ENCODE measurements around the gene ADCK1. TPM values are rescaled to one million over a fixed set of nuclear protein-coding genes. Genes with fewer than 3 reads are reported as not detected.
A peak's percentile ranks its signal among the peaks of the same experiment; 100 is the strongest.
"Not testable (repeated sequence)": the region's sequence is repeated elsewhere in the genome, so short reads cannot be mapped to it uniquely, and the experiment has no call there.

The ADCK1 gene
- total and polyA plus RNA-seq, 2 experiments from 2014 or later = 4.7 to 6.6 TPM

DNA sequence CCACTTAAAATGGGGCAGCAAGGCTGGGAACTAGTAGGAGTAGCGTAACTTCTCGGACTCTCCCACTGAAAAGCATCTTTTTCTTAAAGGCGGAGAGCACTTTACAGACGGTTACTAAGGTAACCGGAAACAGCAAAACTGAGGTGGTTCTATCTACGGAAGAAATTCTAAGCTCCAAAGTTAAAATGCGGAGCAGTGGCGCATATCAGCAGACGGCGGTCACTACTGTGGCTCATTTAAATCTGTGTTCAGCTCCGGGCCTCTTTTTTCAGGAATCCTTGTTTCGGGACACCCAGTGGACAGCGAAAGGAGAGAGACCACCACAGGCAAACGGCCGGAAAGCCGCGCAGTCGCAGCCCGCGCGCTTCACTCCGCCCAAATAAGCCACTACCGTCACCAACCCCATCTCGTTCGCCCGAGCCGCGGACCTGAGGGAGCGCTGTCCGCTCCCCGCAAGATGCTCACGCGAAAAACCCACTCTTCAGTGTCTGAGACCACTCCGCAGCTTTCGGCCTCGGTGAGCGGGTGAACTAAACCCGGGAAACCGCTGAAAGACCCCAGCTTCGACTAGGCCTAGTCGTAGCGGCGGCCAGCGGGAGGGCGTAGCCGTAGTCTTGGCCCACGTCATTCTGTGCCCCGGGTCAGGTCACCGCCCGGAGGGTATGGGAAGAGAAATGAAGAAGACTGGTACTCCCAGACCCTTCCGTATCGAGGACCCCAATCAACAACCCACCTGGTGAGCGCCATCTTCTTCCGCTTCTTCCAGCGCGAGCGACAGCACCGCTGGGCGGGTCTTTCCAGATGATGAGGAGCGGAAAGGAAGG lies 39.3 kb upstream of the ADCK1 start, which contains the start of gene SNW1:
Gene SNW1 (minus strand): TSS at position 776 of the 824 bp plus-strand sequence. CDS start 29 bp downstream, at position 747.
- TF ChIP-seq EZH2phosphoT487 (IDR thresholded peaks at IDR 0.05; ENCODE audit: insufficient read depth, low read depth) = no peak
- no peak for TF ChIP-seq EZH2 (IDR thresholded peaks at IDR 0.05; ENCODE audit: insufficient read depth, poor library complexity, severe bottlenecking)
- H2AFZ ChIP-seq = peak within 1 kb of the TSS; percentile 97
- H3K9me2 ChIP-seq (ENCODE audit: insufficient read depth) = no peaks in the 10 kb centered on the region
- H3K79me2 ChIP-seq (ENCODE audit: insufficient read depth) = peaks cover 53% of the 10 kb centered on the region
- peak within 1 kb of the TSS; percentile 88 for H3K27ac ChIP-seq
- no peaks in the 10 kb centered on the region; the same call in 1 of the 2 replicates for H4K20me1 ChIP-seq (ENCODE audit: insufficient read depth)
- H3K4me3 ChIP-seq = peak within 1 kb of the TSS; percentile 87
- peak; percentile 98 for DNase-seq
- in situ Hi-C loops (cut with MboI) = no loop called here
- H3K9ac ChIP-seq = peak within 1 kb of the TSS; percentile 96
- H3K4me2 ChIP-seq (ENCODE audit: unreplicated experiment) = peak within 1 kb of the TSS; percentile 99
- H3K9me3 ChIP-seq (ENCODE audit: low read depth) = no peaks in the 10 kb centered on the region
- no peaks in the 10 kb centered on the region for H3K4me1 ChIP-seq (ENCODE audit: insufficient read depth)
- no peaks in the 10 kb centered on the region; the same call in 1 of the 2 replicates for H3K36me3 ChIP-seq (ENCODE audit: low read depth)
- H3K27me3 ChIP-seq (replicated peaks; ENCODE audit: insufficient read depth) = no peaks in the 10 kb centered on the region
- 1% methylated on average over 60 of the region's 60 CpGs for WGBS, 2 experiments (ENCODE audit: low coverage in 1 of 2, low lambda C conversion rate in 2 of 2, missing lambda C conversion rate in 2 of 2)
- 0 out of 2 replicates have a peak, but pooled peaks cover 8% of the 10 kb centered on the region for H3F3A ChIP-seq (ENCODE audit: insufficient read depth)

DNA sequence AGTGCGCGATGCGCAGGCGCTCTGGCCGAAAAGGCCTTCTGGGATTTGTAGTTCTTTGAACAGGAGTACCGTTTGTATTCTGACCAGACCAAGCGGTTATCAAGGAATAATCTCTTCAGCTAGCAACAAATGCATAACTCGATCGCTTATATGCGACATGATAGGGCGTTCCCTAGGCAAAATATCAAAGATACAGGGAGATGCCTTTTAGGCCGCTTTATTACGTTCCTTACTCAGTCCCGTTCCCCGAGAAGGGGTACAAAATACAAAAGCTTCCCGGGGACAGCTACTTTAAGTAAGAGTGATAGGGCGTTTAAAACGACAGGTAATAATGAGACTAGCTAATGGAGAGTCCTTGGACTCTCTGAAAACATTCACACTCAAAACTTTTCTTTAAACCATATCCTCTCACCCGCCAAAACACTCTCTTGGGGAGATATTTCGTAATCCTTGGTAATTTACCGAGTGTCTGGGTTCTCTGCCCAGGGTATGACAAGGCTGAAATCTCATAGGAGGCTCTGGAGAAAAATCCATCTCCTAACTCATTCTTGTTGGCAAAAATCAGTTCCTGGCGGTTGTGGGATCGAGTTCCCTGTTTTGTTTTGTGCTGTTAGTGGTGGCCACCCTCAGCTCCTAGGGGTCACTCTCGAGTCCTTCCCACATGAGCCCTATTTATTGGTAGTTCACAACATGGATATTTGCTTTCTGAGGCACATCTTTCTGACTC lies 38.5 kb upstream of the ADCK1 start:
- Histone ChIP-seq H3K9me3 (ENCODE audit: low read depth) (no peaks in the 10 kb centered on the region), H3K4me3 (peak overlapping the region; percentile 87), H3K27me3 (replicated peaks; ENCODE audit: insufficient read depth) (no peaks in the 10 kb centered on the region), H3F3A (ENCODE audit: insufficient read depth) (0 out of 2 replicates have a peak, but pooled peaks cover 8% of the 10 kb centered on the region), H4K20me1 (ENCODE audit: insufficient read depth) (no peaks in the 10 kb centered on the region; the same call in 1 of the 2 replicates), H3K9ac (peak overlapping the region; percentile 96), H3K9me2 (ENCODE audit: insufficient read depth) (no peaks in the 10 kb centered on the region), H3K4me1 (ENCODE audit: insufficient read depth) (no peaks in the 10 kb centered on the region), H3K27ac (peak overlapping the region; percentile 88), H3K4me2 (ENCODE audit: unreplicated experiment) (peak overlapping the region; percentile 99), H3K36me3 (ENCODE audit: low read depth) (no peaks in the 10 kb centered on the region), H3K79me2 (ENCODE audit: insufficient read depth) (peaks cover 45% of the 10 kb centered on the region), H2AFZ (peak overlapping the region; percentile 97)
- DNase-seq = peak; percentile 79
- TF ChIP-seq EZH2 (IDR thresholded peaks at IDR 0.05; ENCODE audit: insufficient read depth, poor library complexity, severe bottlenecking) (no peak), EZH2phosphoT487 (IDR thresholded peaks at IDR 0.05; ENCODE audit: insufficient read depth, low read depth) (no peak)
- WGBS, 2 experiments (ENCODE audit: low coverage in 1 of 2, low lambda C conversion rate in 2 of 2, missing lambda C conversion rate in 2 of 2) = 1 to 3% methylated on average over 24 of the region's 24 CpGs
- in situ Hi-C loops (cut with MboI) = no loop called here

DNA sequence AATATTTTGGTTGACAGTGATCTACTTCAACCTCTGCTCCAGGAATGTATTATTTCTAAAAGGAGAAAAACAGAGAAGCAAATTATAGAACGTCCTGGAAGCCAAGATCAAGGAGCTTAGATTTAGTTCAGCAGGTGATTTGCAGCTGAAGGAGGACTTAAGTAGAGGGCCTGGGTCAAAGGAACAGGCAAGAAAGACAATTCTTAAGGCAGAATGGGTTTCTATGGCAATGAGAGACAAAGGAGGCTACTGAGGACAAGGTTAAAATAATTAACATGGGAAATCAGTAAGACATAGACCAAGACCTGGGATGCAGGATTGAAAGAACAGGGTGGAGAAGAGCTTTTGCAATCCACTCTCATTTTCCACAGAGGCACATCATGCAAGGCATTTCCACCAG lies 36.6 kb upstream of the ADCK1 start:
- in situ Hi-C loops (cut with MboI) = no loop called here
- no peaks in the 10 kb centered on the region; the same call in 1 of the 2 replicates for H4K20me1 ChIP-seq (ENCODE audit: insufficient read depth)
- H3K36me3 ChIP-seq (ENCODE audit: low read depth) = no peaks in the 10 kb centered on the region
- TF ChIP-seq EZH2phosphoT487 (IDR thresholded peaks at IDR 0.05; ENCODE audit: insufficient read depth, low read depth) (no peak), EZH2 (IDR thresholded peaks at IDR 0.05; ENCODE audit: insufficient read depth, poor library complexity, severe bottlenecking) (no peak)
- no peak for DNase-seq
- no peaks in the 10 kb centered on the region for H3K4me1 ChIP-seq (ENCODE audit: insufficient read depth)
- H3K9ac ChIP-seq = no peak overlapping the region
- 0 out of 2 replicates have a peak, but pooled peaks cover 8% of the 10 kb centered on the region for H3F3A ChIP-seq (ENCODE audit: insufficient read depth)
- no peaks in the 10 kb centered on the region for H3K27me3 ChIP-seq (replicated peaks; ENCODE audit: insufficient read depth)
- H3K9me2 ChIP-seq (ENCODE audit: insufficient read depth) = no peaks in the 10 kb centered on the region
- H3K4me3 ChIP-seq = no peak overlapping the region
- H2AFZ ChIP-seq = no peak overlapping the region
- H3K27ac ChIP-seq = no peak overlapping the region
- H3K79me2 ChIP-seq (ENCODE audit: insufficient read depth) = peaks cover 26% of the 10 kb centered on the region
- no peaks in the 10 kb centered on the region for H3K9me3 ChIP-seq (ENCODE audit: low read depth)
- no peak overlapping the region for H3K4me2 ChIP-seq (ENCODE audit: unreplicated experiment)
- WGBS, 2 experiments (ENCODE audit: low coverage in 1 of 2, low lambda C conversion rate in 2 of 2, missing lambda C conversion rate in 2 of 2) = 13 to 15% methylated on average over 1 of the region's 1 CpG

DNA sequence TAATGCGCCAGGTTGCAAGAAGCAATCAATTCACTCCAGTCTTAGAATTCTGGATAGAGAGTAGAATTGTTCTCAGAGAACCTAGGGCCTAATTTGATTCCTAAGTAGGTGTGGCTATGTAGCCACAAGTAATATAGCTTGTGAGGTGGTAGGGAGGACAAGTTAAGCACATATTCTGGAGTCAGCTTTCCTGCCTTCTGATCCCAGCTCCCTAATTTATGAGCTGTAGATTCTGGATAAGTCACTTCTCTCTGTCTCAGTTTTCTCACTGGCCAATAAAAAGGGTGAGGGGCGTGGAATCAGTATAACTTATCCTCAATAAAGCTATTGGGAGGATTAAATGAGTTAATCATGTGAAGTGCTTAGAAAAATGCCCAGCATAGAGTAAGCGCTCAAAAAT lies 35.9 kb upstream of the ADCK1 start:
- Histone ChIP-seq H3K79me2 (ENCODE audit: insufficient read depth) (peaks cover 19% of the 10 kb centered on the region), H2AFZ (no peak overlapping the region), H3F3A (ENCODE audit: insufficient read depth) (0 out of 2 replicates have a peak, but pooled peaks cover 8% of the 10 kb centered on the region), H3K4me1 (ENCODE audit: insufficient read depth) (no peaks in the 10 kb centered on the region), H4K20me1 (ENCODE audit: insufficient read depth) (no peaks in the 10 kb centered on the region; the same call in 1 of the 2 replicates), H3K9me3 (ENCODE audit: low read depth) (no peaks in the 10 kb centered on the region), H3K27ac (no peak overlapping the region), H3K4me3 (no peak overlapping the region), H3K36me3 (ENCODE audit: low read depth) (no peaks in the 10 kb centered on the region), H3K9me2 (ENCODE audit: insufficient read depth) (no peaks in the 10 kb centered on the region), H3K9ac (no peak overlapping the region), H3K4me2 (ENCODE audit: unreplicated experiment) (no peak overlapping the region), H3K27me3 (replicated peaks; ENCODE audit: insufficient read depth) (no peaks in the 10 kb centered on the region)
- no peak for TF ChIP-seq EZH2phosphoT487 (IDR thresholded peaks at IDR 0.05; ENCODE audit: insufficient read depth, low read depth)
- TF ChIP-seq EZH2 (IDR thresholded peaks at IDR 0.05; ENCODE audit: insufficient read depth, poor library complexity, severe bottlenecking) = no peak
- no peak for DNase-seq
- 72 to 74% methylated on average over 3 of the region's 3 CpGs for WGBS, 2 experiments (ENCODE audit: low coverage in 1 of 2, low lambda C conversion rate in 2 of 2, missing lambda C conversion rate in 2 of 2)
- in situ Hi-C loops (cut with MboI) = no loop called here

DNA sequence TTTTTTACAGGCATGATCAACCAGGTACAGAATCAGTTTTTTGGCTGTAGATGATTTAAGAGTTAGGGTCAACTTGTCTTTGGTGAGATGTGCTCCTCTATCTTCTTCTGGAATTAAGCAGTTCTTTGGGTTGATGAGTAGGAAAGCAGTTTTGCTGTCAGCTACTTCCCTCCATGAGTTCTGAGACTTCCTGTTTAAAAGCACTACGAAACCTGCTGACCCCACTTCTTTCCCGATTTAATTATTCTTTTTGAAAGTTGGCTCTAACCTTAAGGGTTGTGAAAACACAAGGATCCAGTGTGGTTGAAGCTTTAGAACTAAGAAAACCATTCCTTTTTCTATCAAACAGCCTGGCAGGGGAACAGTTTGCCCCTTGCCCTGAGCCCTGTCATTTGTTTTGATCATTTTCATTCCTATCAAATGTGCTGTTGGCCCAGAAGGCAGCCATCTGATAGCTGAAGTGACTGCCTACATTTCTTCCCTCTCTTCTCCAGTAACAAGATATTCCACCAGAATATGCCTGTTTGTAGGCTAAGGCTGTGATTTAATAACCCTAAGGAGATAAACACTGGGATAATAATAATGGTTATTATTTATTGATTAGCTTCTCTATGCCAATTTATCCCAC lies 31.4 kb upstream of the ADCK1 start:
- H3K36me3 ChIP-seq (ENCODE audit: low read depth); H2AFZ ChIP-seq; H3K4me1 ChIP-seq (ENCODE audit: insufficient read depth); H3K27ac ChIP-seq; H3K9ac ChIP-seq; H3F3A ChIP-seq (ENCODE audit: insufficient read depth); in situ Hi-C loops (cut with MboI); H3K79me2 ChIP-seq (ENCODE audit: insufficient read depth); DNase-seq; H4K20me1 ChIP-seq (ENCODE audit: insufficient read depth); H3K9me3 ChIP-seq (ENCODE audit: low read depth); H3K4me3 ChIP-seq; H3K27me3 ChIP-seq (replicated peaks; ENCODE audit: insufficient read depth); H3K4me2 ChIP-seq (ENCODE audit: unreplicated experiment); H3K9me2 ChIP-seq (ENCODE audit: insufficient read depth): not testable (repeated sequence)
- WGBS, 2 experiments (ENCODE audit: low coverage in 1 of 2, low lambda C conversion rate in 2 of 2, missing lambda C conversion rate in 2 of 2) = 20 to 30% methylated on average over 2 of the region's 2 CpGs

DNA sequence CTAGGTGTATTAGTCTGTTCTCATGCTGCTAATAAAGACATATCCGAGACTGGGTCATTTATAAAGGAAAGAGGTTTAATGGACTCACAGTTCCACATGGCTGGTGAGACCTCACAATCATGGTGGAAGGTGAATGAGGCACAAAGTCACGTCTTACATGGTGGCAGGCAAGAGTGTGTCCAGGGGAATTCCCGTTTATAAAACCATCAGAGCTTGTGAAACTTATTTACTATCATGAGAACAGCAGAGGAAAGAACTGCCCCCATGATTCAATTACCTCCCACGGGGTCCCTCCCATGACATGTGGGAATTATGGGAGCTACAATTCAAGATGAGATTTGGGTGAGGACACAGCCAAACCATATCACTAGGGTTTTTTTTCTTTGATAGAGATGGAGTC lies 25.9 kb upstream of the ADCK1 start:
- not testable (repeated sequence) for H3K27me3 ChIP-seq (replicated peaks; ENCODE audit: insufficient read depth)
- 46 to 55% methylated on average over 4 of the region's 4 CpGs for WGBS, 2 experiments (ENCODE audit: low coverage in 1 of 2, low lambda C conversion rate in 2 of 2, missing lambda C conversion rate in 2 of 2)

More for the DNA sequence above, 25.9 kb upstream of the ADCK1 start:
- H3K9me3 ChIP-seq (ENCODE audit: low read depth); H3K9me2 ChIP-seq (ENCODE audit: insufficient read depth); H3K4me2 ChIP-seq (ENCODE audit: unreplicated experiment); H3K4me3 ChIP-seq; DNase-seq; H3K36me3 ChIP-seq (ENCODE audit: low read depth); H3K4me1 ChIP-seq (ENCODE audit: insufficient read depth); H3F3A ChIP-seq (ENCODE audit: insufficient read depth); in situ Hi-C loops (cut with MboI); H4K20me1 ChIP-seq (ENCODE audit: insufficient read depth); H3K79me2 ChIP-seq (ENCODE audit: insufficient read depth); H3K9ac ChIP-seq; H2AFZ ChIP-seq; H3K27ac ChIP-seq: not testable (repeated sequence)

All from GM23248 (cell line).